HG03064 (cell line): ENCODE measurements around the gene AGFG2.

Experiments
- ATAC-seq: cut with Tn5 transposase; IDR thresholded peaks from one replicate; pipeline ENCODE4 v1.9.1; 2021; ENCODE audit warnings: low read depth; ENCODE audit not compliant: unreplicated experiment

The AGFG2 gene

DNA sequence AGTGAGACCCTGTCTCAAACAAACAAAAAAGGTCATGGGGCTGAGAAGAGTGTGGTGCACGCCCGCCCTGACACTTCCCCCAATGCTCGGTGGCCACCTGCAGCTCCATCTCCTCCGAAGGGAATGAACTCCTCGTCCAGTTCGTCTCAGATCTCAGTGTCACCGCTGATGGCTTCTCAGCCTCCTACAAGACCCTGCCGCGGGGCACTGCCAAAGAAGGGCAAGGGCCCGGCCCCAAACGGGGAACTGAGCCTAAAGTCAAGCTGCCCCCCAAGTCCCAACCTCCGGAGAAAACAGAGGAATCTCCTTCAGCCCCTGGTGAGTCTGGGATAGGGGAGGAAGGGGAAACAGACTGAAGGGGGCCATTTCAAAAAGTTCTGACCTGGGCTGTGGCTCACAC lies 67.3 kb downstream of the AGFG2 start:
- no peak for ATAC-seq

DNA sequence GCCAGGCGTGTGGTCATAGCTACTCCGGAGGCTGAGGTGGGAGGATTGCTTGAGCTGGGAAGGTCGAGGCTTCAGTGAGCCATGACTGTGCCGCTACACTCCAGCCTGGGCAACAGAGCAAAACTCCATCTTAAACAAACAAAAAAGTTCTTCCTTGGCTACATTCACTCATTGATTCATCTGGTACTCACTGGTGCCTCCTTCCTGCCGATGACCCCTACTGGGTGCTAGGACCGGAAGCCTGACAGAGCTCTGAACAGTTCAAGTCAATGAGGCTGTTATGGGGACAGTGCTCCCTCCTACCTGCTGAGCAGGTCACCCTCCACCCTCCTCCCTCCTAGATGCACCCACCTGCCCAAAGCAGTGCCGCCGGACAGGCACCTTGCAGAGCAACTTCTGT lies 68.1 kb downstream of the AGFG2 start:
- no peak for ATAC-seq

DNA sequence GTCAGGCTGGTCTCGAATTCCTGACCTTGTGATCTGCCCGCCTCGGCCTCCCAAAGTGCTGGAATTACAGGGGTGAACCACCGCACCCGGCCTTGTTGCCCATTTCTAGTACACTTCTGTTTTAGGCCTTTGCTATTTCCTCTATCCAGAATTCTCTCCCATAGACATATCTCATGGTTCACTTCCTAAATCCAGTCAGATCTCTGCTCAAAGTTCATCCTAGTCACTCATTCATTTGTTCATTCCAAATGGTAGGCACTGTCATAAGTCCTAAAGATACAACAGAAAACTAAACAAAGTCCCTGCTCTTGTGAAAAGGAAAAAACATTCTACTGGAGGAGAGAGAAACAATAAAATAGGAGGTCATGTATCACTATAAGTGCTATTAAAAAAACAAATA lies 71.0 kb downstream of the AGFG2 start:
- no peak for ATAC-seq

DNA sequence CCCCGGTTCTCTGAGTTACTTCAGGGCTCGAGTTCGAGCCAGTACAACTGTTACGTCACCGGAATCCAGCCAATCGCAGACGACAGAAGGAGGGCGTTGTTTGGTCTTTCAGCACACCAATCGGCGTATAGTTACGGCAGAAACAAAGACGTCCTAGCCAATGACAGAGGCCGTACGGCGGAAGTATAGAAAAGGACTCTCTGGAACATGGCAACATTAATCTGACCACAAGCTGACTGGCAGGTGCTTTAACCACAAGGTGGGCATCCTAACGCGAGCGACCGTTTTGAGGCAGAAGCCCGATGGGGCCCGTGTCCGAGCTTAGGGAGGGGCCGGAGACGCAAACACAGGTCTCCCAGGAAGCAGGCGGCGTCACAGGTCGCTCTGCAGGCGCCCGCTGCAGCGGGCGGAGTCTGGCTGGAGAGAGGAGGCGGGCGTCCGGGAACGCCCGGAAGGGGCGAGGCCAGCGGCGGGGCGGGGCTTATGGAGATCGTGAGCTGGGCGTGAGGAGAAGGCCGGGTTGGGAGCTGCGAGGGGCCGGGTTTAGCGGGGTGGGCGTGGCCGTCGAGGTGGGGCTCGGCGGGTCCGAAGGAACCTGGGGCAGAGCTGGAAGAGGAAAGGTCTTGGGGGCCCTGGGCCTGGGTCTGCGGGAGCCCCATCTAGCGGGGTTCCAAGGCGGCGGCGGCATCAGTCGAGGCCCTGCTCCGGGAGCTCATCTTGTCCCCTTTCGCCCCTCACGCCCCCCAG lies 73.2 kb downstream of the AGFG2 start, which contains the start of gene MOSPD3:
TSS of gene MOSPD3 (plus strand) at position 558 of the 747 bp plus-strand sequence. CDS start 252 bp downstream, outside the sequence.
- peak; percentile 81 for ATAC-seq

DNA sequence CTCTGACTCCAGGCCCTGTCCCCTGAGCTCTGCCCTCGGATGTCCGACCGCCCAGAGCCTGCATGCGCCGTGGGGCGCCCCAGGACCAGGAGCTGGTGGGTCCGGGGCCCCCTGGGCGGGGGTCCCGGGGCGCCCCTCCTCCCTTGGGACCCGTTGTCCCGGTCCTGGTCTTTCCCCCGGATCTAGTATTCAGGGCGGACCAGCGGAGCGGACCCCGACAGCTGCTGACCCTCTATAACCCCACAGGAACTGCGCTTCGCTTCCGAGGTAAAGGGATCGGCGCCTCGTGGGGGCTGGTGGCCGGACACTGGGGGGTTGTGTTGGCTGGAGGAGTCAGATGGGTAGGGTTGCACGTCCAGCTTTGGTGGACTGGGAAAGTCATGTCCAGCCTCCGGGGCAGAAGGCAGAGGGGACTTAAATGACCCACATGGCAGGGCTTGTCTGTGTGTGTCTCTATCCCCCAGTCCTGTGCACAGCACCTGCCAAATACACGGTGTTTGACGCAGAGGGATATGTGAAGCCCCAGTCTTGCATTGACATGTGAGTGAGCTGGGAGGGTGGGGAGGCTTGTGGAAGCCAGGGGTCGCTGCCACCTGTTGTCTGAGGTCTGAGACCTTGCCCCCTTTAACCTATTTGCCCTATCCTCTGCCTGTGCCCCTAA lies 73.9 kb downstream of the AGFG2 start:
- ATAC-seq = no peak

DNA sequence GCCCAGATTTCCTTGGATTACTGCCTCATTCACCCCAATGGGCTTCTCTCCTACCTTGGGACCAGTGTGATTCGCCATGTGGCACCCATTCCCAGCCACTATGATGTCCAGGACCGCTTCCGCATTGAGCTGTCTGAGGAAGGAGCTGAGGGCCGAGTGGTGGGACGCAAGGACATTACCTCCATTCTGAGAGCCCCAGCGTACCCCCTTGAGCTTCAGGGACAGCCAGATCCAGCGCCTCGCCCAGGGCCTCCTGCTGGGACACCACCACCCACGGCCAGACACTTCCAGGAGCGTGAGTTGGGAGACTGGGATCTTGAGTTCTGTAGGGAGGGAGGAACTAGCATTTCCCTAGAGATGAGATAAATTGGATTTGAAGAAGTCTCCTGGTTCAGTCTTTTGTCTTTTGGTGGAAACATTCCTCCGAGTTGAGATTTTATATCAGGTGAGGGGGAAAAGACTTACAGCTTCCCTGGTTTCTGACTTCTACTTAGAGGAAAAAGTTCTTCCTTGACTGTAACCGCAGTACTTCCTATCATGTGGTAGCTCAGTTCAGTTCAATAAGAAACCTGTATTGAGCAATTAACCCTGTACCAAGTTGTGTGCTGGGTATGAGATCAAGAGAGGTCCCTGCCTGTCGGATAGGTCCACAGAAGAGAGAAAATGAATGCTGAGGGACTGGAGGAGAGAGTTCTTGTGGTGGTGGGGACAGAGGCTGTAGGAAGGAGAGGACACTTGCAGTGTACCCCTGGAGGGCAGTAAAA lies 74.6 kb downstream of the AGFG2 start:
- ATAC-seq = no peak

DNA sequence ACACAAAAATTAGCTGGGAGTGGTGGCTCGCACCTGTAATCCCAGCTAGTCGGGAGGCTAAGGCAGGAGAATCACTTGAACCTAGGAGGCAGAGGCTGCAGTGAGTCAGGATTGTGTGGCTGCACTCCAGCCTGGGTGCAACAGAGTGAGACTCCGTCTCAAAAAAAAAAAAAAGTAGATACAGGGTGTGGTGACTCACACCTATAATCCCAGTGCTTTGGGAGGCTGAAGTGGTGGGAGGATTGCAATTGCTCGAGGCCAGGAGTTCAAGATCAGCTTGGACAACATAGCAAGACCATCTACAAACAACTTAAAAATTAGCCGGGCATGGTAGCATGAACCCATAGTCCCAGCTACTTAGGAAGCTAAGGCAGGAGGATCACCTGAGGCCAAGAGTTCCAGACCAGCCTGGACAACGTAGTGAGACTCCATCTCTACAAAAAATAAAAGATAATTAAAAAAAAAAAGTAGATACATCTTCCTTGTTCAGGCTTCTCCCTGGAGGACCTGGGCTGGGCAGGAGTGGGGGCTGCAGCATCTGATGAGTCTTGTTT lies 75.4 kb downstream of the AGFG2 start:
- no peak for ATAC-seq
